Neural cell (in vitro differentiated cells): ENCODE results near the gene RASL10A. TPM values are rescaled to one million over a fixed set of nuclear protein-coding genes. Genes with fewer than 3 reads are reported as not detected.

Experiments used
- H2AFZ ChIP-seq: fragments of 200-600, 300-800 bp; sonication (generic), shearing (Covaris generic); 2 replicates; pipeline ENCODE4 v1.6.0; 2014; ENCODE audit warnings: low read depth, mild to moderate bottlenecking, antibody characterized with exemption, low read length, moderate library complexity
- H3F3A ChIP-seq: fragments of 200-600 bp; shearing (Covaris generic); 2 replicates; pipeline ENCODE4 v1.6.1; 2016; ENCODE audit warnings: mild to moderate bottlenecking, moderate library complexity, mixed read lengths, antibody characterized with exemption, low read length; ENCODE audit not compliant: insufficient read depth, poor library complexity, severe bottlenecking
- H3K27ac ChIP-seq: fragments of 200-600, 300-800 bp; sonication (generic), shearing (Covaris generic); 2 replicates; pipeline ENCODE4 v1.5.1; 2014; ENCODE audit warnings: mild to moderate bottlenecking, low read length, moderate library complexity
- H3K27me3 ChIP-seq: fragments of 300-800, 200-600 bp; sonication (generic), shearing (Covaris generic); 2 replicates; pipeline ENCODE4 v1.6.0; 2014; ENCODE audit warnings: mild to moderate bottlenecking, low read depth, low read length, moderate library complexity; ENCODE audit not compliant: insufficient read depth
- H3K36me3 ChIP-seq: fragments of 300-800, 200-600 bp; sonication (generic), shearing (Covaris generic); 2 replicates; pipeline ENCODE4 v1.5.1; 2014; ENCODE audit warnings: mild to moderate bottlenecking, antibody characterized with exemption, low read length, moderate library complexity; ENCODE audit not compliant: insufficient read depth
- H3K4me2 ChIP-seq: fragments of 300-800, 200-600 bp; sonication (generic), shearing (Covaris generic); 2 replicates; pipeline ENCODE4 v1.6.0; 2014; ENCODE audit warnings: mild to moderate bottlenecking, low read length
- H3K4me3 ChIP-seq: fragments of 300-800, 200-600 bp; sonication (generic), shearing (Covaris generic); 2 replicates; pipeline ENCODE4 v1.5.1; 2014; ENCODE audit warnings: mild to moderate bottlenecking, low read length, moderate library complexity
- H3K79me2 ChIP-seq: fragments of 200-600 bp; shearing (Covaris generic); replicated peaks from 2 replicates; pipeline ENCODE4 v1.6.0; 2014; ENCODE audit warnings: mild to moderate bottlenecking, low read length, moderate library complexity; ENCODE audit not compliant: insufficient read depth
- H3K9ac ChIP-seq: fragments of 300-800, 200-600 bp; sonication (generic), shearing (Covaris generic); 2 replicates; pipeline ENCODE4 v1.6.1; 2016; ENCODE audit warnings: mild to moderate bottlenecking, low read length, mixed read lengths
- H3K9me2 ChIP-seq: fragments of 200-600 bp; shearing (Covaris generic); 2 replicates; pipeline ENCODE4 v1.6.1; 2016; ENCODE audit warnings: mild to moderate bottlenecking, low read length, mixed read lengths; ENCODE audit not compliant: insufficient read depth
- H3K9me3 ChIP-seq: fragments of 200-600, 300-800 bp; sonication (generic), shearing (Covaris generic); 2 replicates; pipeline ENCODE4 v1.6.1; 2016; ENCODE audit warnings: mild to moderate bottlenecking, mixed run types, low read length, moderate library complexity, mixed read lengths
- H4K20me1 ChIP-seq: fragments of 200-600 bp; shearing (Covaris generic); 2 replicates; pipeline ENCODE4 v1.6.1; 2016; ENCODE audit warnings: mild to moderate bottlenecking, mixed run types; ENCODE audit not compliant: insufficient read depth
- CTCF ChIP-seq: fragments of 450-650 bp; IDR thresholded peaks from 2 replicates; pipeline ENCODE4 v1.5.1; 2014; ENCODE audit warnings: antibody characterized with exemption, mild to moderate bottlenecking, moderate library complexity; ENCODE audit not compliant: poor library complexity, severe bottlenecking
- EP300 ChIP-seq: fragments of 450-650 bp; conservative IDR thresholded peaks from 2 replicates; pipeline ENCODE4 v1.6.1; 2014; ENCODE audit warnings: antibody characterized with exemption, mild to moderate bottlenecking, moderate library complexity; ENCODE audit not compliant: poor library complexity, severe bottlenecking
- EZH2 ChIP-seq: fragments of 200-600, 300-800 bp; shearing (Covaris generic), sonication (generic); IDR thresholded peaks from 2 replicates; pipeline ENCODE4 v1.6.1; 2014; ENCODE audit warnings: antibody characterized with exemption, low read length, borderline replicate concordance, mild to moderate bottlenecking; ENCODE audit not compliant: insufficient read depth, poor library complexity, severe bottlenecking
- MXI1 ChIP-seq: fragments of 450-650 bp; conservative IDR thresholded peaks from 2 replicates; pipeline ENCODE4 v1.6.1; 2014; ENCODE audit warnings: antibody characterized with exemption, mild to moderate bottlenecking; ENCODE audit not compliant: poor library complexity, severe bottlenecking
- POLR2AphosphoS5 ChIP-seq: IDR thresholded peaks from 2 replicates; pipeline ENCODE4 v1.6.1; 2012
- RAD21 ChIP-seq: fragments of 450-650 bp; conservative IDR thresholded peaks from 2 replicates; pipeline ENCODE4 v1.6.1; 2014; ENCODE audit warnings: antibody characterized with exemption, mild to moderate bottlenecking, moderate library complexity
- REST ChIP-seq: IDR thresholded peaks from 2 replicates; pipeline ENCODE4 v1.6.1; 2012; ENCODE audit warnings: borderline replicate concordance
- SMC3 ChIP-seq: fragments of 450-650 bp; conservative IDR thresholded peaks from 2 replicates; pipeline ENCODE4 v1.6.1; 2014; ENCODE audit warnings: antibody characterized with exemption, mild to moderate bottlenecking, moderate library complexity; ENCODE audit not compliant: poor library complexity
- TAF1 ChIP-seq: IDR thresholded peaks from 2 replicates; pipeline ENCODE4 v1.6.1; 2012; ENCODE audit warnings: low read depth
- polyA plus RNA-seq: library from polyadenylated mRNA; depleted of rRNA; stranded (reverse); fragments of >200 nt; gene quantifications from 2 replicates; pipeline ENCODE4 v1.2.3, GENCODE V29; 2014

RASL10A gene
- polyA plus RNA-seq, 1 donor from 2014 or later, result 3.0 TPM

- H4K20me1 ChIP-seq, result no peaks in the 10 kb centered on the region
- no peak overlapping the region for H3K27ac ChIP-seq
- no peaks in the 10 kb centered on the region for H3K36me3 ChIP-seq
Measured at GRCh38 chr22:29337631-29338284, 22.3 kb upstream of the RASL10A start.

More at GRCh38 chr22:29337631-29338284, 22.3 kb upstream of the RASL10A start:
- Histone ChIP-seq H3K9me3 (no peaks in the 10 kb centered on the region), H3K27me3 (no peaks in the 10 kb centered on the region), H3K4me3 (no peak overlapping the region), H3K79me2 (no peaks in the 10 kb centered on the region), H3K4me2 (no peak overlapping the region), H3K9ac (no peak overlapping the region), H3K9me2 (no peaks in the 10 kb centered on the region), H3F3A (no peaks in the 10 kb centered on the region), H2AFZ (no peak overlapping the region)
- TF ChIP-seq SMC3 (no peak), REST (no peak), POLR2AphosphoS5 (no peak), EZH2 (no peak), EP300 (no peak), RAD21 (no peak), MXI1 (no peak), TAF1 (no peak), CTCF (no peak)
